Thoracic aorta (tissue), 2 donors: Measurements from ENCODE around the gene IL27RA. TPM values are rescaled to one million over a fixed set of nuclear protein-coding genes. Genes with fewer than 3 reads are reported as not detected.

Experiments
- ATAC-seq: fragments of 150-250 bp; one replicate; pipeline ENCODE4 v1.8.0; 2017; ENCODE audit warnings: low read depth; ENCODE audit not compliant: insufficient number of reproducible peaks, low FRiP score
- DNase-seq: peaks from one replicate; pipeline ENCODE4 v3.0.0-alpha.2; 2020; ENCODE audit warnings: low spot score
- H3K27ac ChIP-seq, 2 donors: fragments of 200-600 bp; sonication (generic); 1 replicate in 1 of 2; 2 replicates in 1 of 2; pipeline ENCODE4 v1.5.1; 2016; ENCODE audit warnings: mild to moderate bottlenecking in 2 of 2, moderate library complexity in 2 of 2
- H3K27me3 ChIP-seq: fragments of 200-600 bp; sonication (generic); replicated peaks from 2 replicates; pipeline ENCODE4 v1.6.0; 2016; ENCODE audit warnings: mild to moderate bottlenecking; ENCODE audit not compliant: insufficient read depth
- H3K36me3 ChIP-seq: fragments of 200-600 bp; sonication (generic); one replicate; pipeline ENCODE4 v1.5.1; 2016
- H3K4me1 ChIP-seq, 2 donors: fragments of 200-600 bp; sonication (generic); 1 replicate in 1 of 2; 2 replicates in 1 of 2; pipeline versions ENCODE4 v1.5.1 to v1.6.0; 2016; ENCODE audit warnings: low read depth in 2 of 2, mild to moderate bottlenecking in 1 of 2; ENCODE audit not compliant: control insufficient read depth in 1 of 2
- H3K4me3 ChIP-seq: fragments of 200-600 bp; sonication (generic); 2 replicates; pipeline ENCODE4 v1.5.1; 2016; ENCODE audit warnings: mild to moderate bottlenecking
- H3K9me3 ChIP-seq: fragments of 200-600 bp; sonication (generic); 2 replicates; pipeline ENCODE4 v1.5.1; 2016
- CTCF ChIP-seq: fragments of 200-600 bp; sonication (generic); IDR thresholded peaks from one replicate; pipeline ENCODE4 v1.5.1; 2019; ENCODE audit warnings: antibody characterized with exemption
- total RNA-seq, 2 donors: library from RNA; depleted of rRNA; stranded (reverse); fragments of >200 nt; gene quantifications; one replicate each; pipeline versions ENCODE4 v1.1.0 to v1.2.3, GENCODE V29; 2016

IL27RA gene
- total RNA-seq, 2 donors from 2014 or later: 1.1 to 5.3 TPM

GRCh38 chr19:13989487-13989886 lies 42.1 kb upstream of the IL27RA start:
- Histone ChIP-seq H3K27ac (no peak overlapping the region), H3K36me3 (peaks cover 10% of the 10 kb centered on the region), H3K4me3 (no peak overlapping the region), H3K4me1 (peaks cover 17 to 19% of the 10 kb centered on the region in 2 donors), H3K27me3 (no peaks in the 10 kb centered on the region), H3K9me3 (no peaks in the 10 kb centered on the region)
- ATAC-seq: no peak
- no peak for TF ChIP-seq CTCF
- no peak for DNase-seq

- ATAC-seq (no peak), DNase-seq (no peak)
- TF ChIP-seq CTCF: no peak
- Histone ChIP-seq H3K36me3 (peaks cover 10% of the 10 kb centered on the region), H3K27ac (no peak overlapping the region), H3K27me3 (no peaks in the 10 kb centered on the region), H3K4me3 (no peak overlapping the region), H3K9me3 (no peaks in the 10 kb centered on the region), H3K4me1 (peaks cover 17 to 21% of the 10 kb centered on the region in 2 donors)
Observed at GRCh38 chr19:13990085-13990484, 41.5 kb upstream of the IL27RA start.

- peaks cover 10% of the 10 kb centered on the region for H3K36me3 ChIP-seq
- H3K4me1 ChIP-seq: peaks cover 6 to 14% of the 10 kb centered on the region in 2 donors
- no peaks in the 10 kb centered on the region for H3K27me3 ChIP-seq
- no peaks in the 10 kb centered on the region for H3K9me3 ChIP-seq
- no peak for ATAC-seq
- TF ChIP-seq CTCF: no peak
- DNase-seq: no peak
- no peak overlapping the region for H3K4me3 ChIP-seq
- H3K27ac ChIP-seq: no peak overlapping the region
Observed at GRCh38 chr19:13992025-13992424, 39.5 kb upstream of the IL27RA start.

- no peak overlapping the region for H3K4me3 ChIP-seq
- ATAC-seq (no peak), DNase-seq (no peak)
- H3K27me3 ChIP-seq: no peaks in the 10 kb centered on the region
- no peak overlapping the region for H3K27ac ChIP-seq
- H3K9me3 ChIP-seq: no peaks in the 10 kb centered on the region
- peaks cover 10% of the 10 kb centered on the region for H3K36me3 ChIP-seq
- H3K4me1 ChIP-seq: peaks cover 0 to 6% of the 10 kb centered on the region in 2 donors
- no peak for TF ChIP-seq CTCF
Observed at GRCh38 chr19:13993590-13994300, 37.8 kb upstream of the IL27RA start.

- peaks cover 10% of the 10 kb centered on the region for H3K36me3 ChIP-seq
- peak; percentile 27 for ATAC-seq
- H3K27me3 ChIP-seq: no peaks in the 10 kb centered on the region
- no peak for TF ChIP-seq CTCF
- H3K9me3 ChIP-seq: no peaks in the 10 kb centered on the region
- H3K27ac ChIP-seq: peak overlapping the region in 1 of 2 donors; percentile 48
- H3K4me1 ChIP-seq: peaks cover 0 to 6% of the 10 kb centered on the region in 2 donors
- no peak overlapping the region for H3K4me3 ChIP-seq
- no peak for DNase-seq
Observed at GRCh38 chr19:13995017-13995728, 36.4 kb upstream of the IL27RA start.
